GM12801 (cell line): ENCODE measurements around the gene SBNO1.

Source experiments
- CTCF ChIP-seq: IDR thresholded peaks from one replicate; pipeline ENCODE4 v1.5.1; 2011; ENCODE audit warnings: control low read depth; ENCODE audit not compliant: insufficient read length; ENCODE audit errors: extremely low read depth

The SBNO1 gene

GRCh38 chr12:123278101-123278627 is 86.5 kb downstream of the SBNO1 start:
- no peak for TF ChIP-seq CTCF

- TF ChIP-seq CTCF: no peak
Observed at GRCh38 chr12:123273166-123273565, 91.5 kb downstream of the SBNO1 start.

GRCh38 chr12:123271001-123271668 is 93.5 kb downstream of the SBNO1 start:
- no peak for TF ChIP-seq CTCF

DNA sequence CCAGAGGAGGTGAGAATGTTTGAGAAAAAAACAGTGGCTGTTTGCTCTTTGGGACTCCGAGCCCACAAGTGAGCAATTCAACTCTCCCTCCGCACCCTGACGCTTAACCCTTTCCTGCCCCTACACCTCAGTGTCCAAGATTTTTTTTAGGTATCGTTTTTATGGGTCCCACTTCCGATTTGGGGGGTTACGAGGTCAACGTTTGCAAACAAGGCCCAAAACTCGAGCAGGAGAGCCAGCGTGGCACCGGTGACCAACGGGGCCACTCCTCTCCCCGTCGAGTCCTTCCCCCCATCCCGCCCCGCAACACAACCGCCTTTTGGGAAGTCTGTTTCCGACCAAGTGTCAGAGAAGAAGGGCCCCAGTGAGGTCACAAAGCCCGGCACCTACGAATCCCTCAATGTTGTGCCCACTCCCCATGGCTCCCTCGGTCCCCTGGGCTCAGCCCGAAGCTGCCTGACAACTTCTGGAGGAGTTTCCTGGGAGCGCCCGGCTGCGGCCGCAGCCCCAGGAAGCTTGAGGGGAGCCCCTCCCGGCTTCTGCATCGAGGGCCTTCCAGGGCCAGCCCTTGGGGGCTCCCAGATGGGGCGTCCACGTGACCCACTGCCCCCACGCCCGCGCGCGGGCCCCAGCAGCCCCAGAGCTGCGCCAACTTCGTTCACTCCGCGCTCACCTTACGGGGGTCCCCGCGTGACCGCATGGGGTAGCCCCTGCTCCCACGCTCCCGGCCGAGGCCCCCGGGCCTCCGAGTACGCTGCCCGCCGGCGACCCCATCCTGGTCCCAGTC is 94.2 kb downstream of the SBNO1 start:
- TF ChIP-seq CTCF: no peak

DNA sequence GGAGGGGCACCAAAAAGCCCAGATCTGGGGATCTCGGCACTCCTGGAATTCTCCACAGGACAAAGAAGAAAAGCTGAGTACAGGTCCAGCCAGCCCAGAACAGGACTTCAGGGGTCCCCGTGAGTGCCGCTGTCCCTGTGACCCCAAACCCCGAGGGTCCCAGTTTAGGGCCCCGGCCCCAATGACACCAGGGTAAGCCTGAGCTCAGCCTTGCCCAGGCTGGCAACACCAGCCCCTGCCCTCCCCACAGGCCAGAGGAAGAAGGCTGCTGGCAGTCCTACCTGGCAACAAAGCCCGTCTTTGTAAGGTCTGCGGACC is 94.8 kb downstream of the SBNO1 start:
- TF ChIP-seq CTCF: no peak

GRCh38 chr12:123269395-123269892 is 95.2 kb downstream of the SBNO1 start:
- TF ChIP-seq CTCF: no peak

GRCh38 chr12:123268850-123269249 is 95.8 kb downstream of the SBNO1 start:
- TF ChIP-seq CTCF: no peak
